Esophagus muscularis mucosa (tissue), 4 donors: ENCODE measurements around the gene FBLN7. TPM values are rescaled to one million over a fixed set of nuclear protein-coding genes. Genes with fewer than 3 reads are reported as not detected.

ENCODE experiments used
- DNase-seq: peaks from one replicate; pipeline ENCODE4 v3.0.0-alpha.2; 2017; ENCODE audit errors: extremely low spot score
- H3K27ac ChIP-seq, 4 donors: fragments of 200-600 bp; sonication (generic); replicated peaks in 1 of 4; 1 replicate in 3 of 4; 2 replicates in 1 of 4; pipeline ENCODE4 v1.5.1; 2016 to 2019; ENCODE audit warnings: mild to moderate bottlenecking in 1 of 4
- H3K27me3 ChIP-seq, 4 donors: fragments of 200-600 bp; sonication (generic); one replicate each; pipeline versions ENCODE4 v1.5.1 to v1.6.0; 2016 to 2019
- H3K36me3 ChIP-seq, 4 donors: fragments of 200-600 bp; sonication (generic); one replicate each; pipeline ENCODE4 v1.5.1; 2016 to 2019
- H3K4me1 ChIP-seq, 4 donors: fragments of 200-600 bp; sonication (generic); one replicate each; pipeline ENCODE4 v1.5.1; 2016 to 2019
- H3K4me3 ChIP-seq, 4 donors: fragments of 200-600 bp; sonication (generic); 1 replicate in 2 of 4; 2 replicates in 2 of 4; pipeline ENCODE4 v1.5.1; 2016 to 2019; ENCODE audit warnings: mild to moderate bottlenecking in 4 of 4, moderate library complexity in 1 of 4
- H3K9me3 ChIP-seq, 4 donors: fragments of 200-600 bp; sonication (generic); 1 replicate in 3 of 4; 2 replicates in 1 of 4; pipeline ENCODE4 v1.5.1; 2016 to 2019
- CTCF ChIP-seq, 3 experiments: fragments of 200-600 bp in 2 of 3; fragments of 450-650 bp in 1 of 3; sonication (generic) in 2 of 3; IDR thresholded peaks; one replicate each; pipeline ENCODE4 v1.5.1; 2017 to 2019; ENCODE audit warnings: antibody characterized with exemption in 3 of 3, mild to moderate bottlenecking in 2 of 3, moderate library complexity in 1 of 3
- EP300 ChIP-seq: sonication (generic); formaldehyde crosslinking; IDR thresholded peaks from one replicate; pipeline ENCODE4 v1.6.1; 2017; ENCODE audit warnings: antibody characterized with exemption
- POLR2A ChIP-seq: fragments of 450-650 bp; IDR thresholded peaks from one replicate; pipeline ENCODE4 v1.6.1; 2017; ENCODE audit warnings: antibody characterized with exemption, moderate library complexity, mild to moderate bottlenecking, low read depth
- POLR2AphosphoS5 ChIP-seq, 2 donors: sonication (generic); formaldehyde crosslinking; IDR thresholded peaks; one replicate each; pipeline ENCODE4 v1.6.1; 2017; ENCODE audit warnings: antibody characterized with exemption in 2 of 2
- WGBS: methylation state at CpG from one replicate; pipeline ENCODE4 v1.1.5; 2018; 5-methylcytosine and 5-hydroxymethylcytosine counted together
- intact Hi-C: fragments of 100-400 bp; cut with DNase I; formaldehyde crosslinking; loops from one replicate; pipeline ENCODE4 v1.15.1; 2023
- total RNA-seq, 4 donors: library from RNA; depleted of rRNA; stranded (reverse); fragments of >200 nt; gene quantifications; one replicate each; pipeline versions ENCODE4 v1.1.0 to v1.2.1, GENCODE V29; 2016

FBLN7 gene
- total RNA-seq, 4 donors from 2014 or later = 1.1 to 2.1 (median 1.8) TPM

GRCh38 chr2:112165296-112165695, 27.1 kb downstream of the FBLN7 start:
- Histone ChIP-seq H3K4me3 (no peak overlapping the region), H3K9me3 (no peaks in the 10 kb centered on the region), H3K4me1 (no peaks in the 10 kb centered on the region), H3K36me3 (no peaks in the 10 kb centered on the region), H3K27ac (no peak overlapping the region), H3K27me3 (no peaks in the 10 kb centered on the region)
- TF ChIP-seq POLR2A = no peak
- TF ChIP-seq EP300 = no peak
- no peak for TF ChIP-seq POLR2AphosphoS5 (IDR thresholded peaks at IDR 0.05)
- TF ChIP-seq CTCF (IDR thresholded peaks at IDR 0.05) = no peak
- no peak for DNase-seq
- intact Hi-C loops = no loop called here
- 91% methylated on average over 4 of the region's 4 CpGs for WGBS

GRCh38 chr2:112166806-112167499, 28.8 kb downstream of the FBLN7 start:
- no peak overlapping the region for H3K27ac ChIP-seq
- H3K36me3 ChIP-seq = no peaks in the 10 kb centered on the region
- intact Hi-C loops = no loop called here
- H3K9me3 ChIP-seq = no peaks in the 10 kb centered on the region
- WGBS = 98% methylated on average over 13 of the region's 14 CpGs
- no peak for DNase-seq
- TF ChIP-seq EP300 = no peak
- TF ChIP-seq POLR2AphosphoS5 (IDR thresholded peaks at IDR 0.05) = no peak
- no peak for TF ChIP-seq CTCF (IDR thresholded peaks at IDR 0.05)
- no peak for TF ChIP-seq POLR2A
- no peak overlapping the region for H3K4me3 ChIP-seq
- H3K27me3 ChIP-seq = no peaks in the 10 kb centered on the region
- H3K4me1 ChIP-seq = no peaks in the 10 kb centered on the region

- intact Hi-C loops = no loop called here
- WGBS = 84% methylated on average over 10 of the region's 10 CpGs
- Histone ChIP-seq H3K27me3 (no peaks in the 10 kb centered on the region), H3K4me3 (no peak overlapping the region), H3K4me1 (no peaks in the 10 kb centered on the region), H3K36me3 (no peaks in the 10 kb centered on the region), H3K9me3 (no peaks in the 10 kb centered on the region), H3K27ac (no peak overlapping the region)
- DNase-seq = no peak
- TF ChIP-seq POLR2AphosphoS5 (IDR thresholded peaks at IDR 0.05) (no peak), CTCF (IDR thresholded peaks at IDR 0.05) (no peak), EP300 (no peak), POLR2A (no peak)
Observed at GRCh38 chr2:112168422-112169124, 30.4 kb downstream of the FBLN7 start.

- no peak for DNase-seq
- WGBS = 99% methylated on average over 4 of the region's 4 CpGs
- H3K4me3 ChIP-seq = no peak overlapping the region
- H3K36me3 ChIP-seq = no peaks in the 10 kb centered on the region
- H3K9me3 ChIP-seq = no peaks in the 10 kb centered on the region
- no peaks in the 10 kb centered on the region for H3K4me1 ChIP-seq
- intact Hi-C loops = no loop called here
- H3K27me3 ChIP-seq = no peaks in the 10 kb centered on the region
- no peak overlapping the region for H3K27ac ChIP-seq
- TF ChIP-seq CTCF (IDR thresholded peaks at IDR 0.05) = no peak
- no peak for TF ChIP-seq POLR2A
- TF ChIP-seq EP300 = no peak
- TF ChIP-seq POLR2AphosphoS5 (IDR thresholded peaks at IDR 0.05) = no peak
Observed at GRCh38 chr2:112170495-112170894, 32.3 kb downstream of the FBLN7 start.
